Measurements from ENCODE around the gene DENND6B. TPM values are rescaled to one million over a fixed set of nuclear protein-coding genes. Genes with fewer than 3 reads are reported as not detected.

Gene DENND6B
- total RNA-seq, 1 donor from 2014 or later: 1.2 TPM

DNA sequence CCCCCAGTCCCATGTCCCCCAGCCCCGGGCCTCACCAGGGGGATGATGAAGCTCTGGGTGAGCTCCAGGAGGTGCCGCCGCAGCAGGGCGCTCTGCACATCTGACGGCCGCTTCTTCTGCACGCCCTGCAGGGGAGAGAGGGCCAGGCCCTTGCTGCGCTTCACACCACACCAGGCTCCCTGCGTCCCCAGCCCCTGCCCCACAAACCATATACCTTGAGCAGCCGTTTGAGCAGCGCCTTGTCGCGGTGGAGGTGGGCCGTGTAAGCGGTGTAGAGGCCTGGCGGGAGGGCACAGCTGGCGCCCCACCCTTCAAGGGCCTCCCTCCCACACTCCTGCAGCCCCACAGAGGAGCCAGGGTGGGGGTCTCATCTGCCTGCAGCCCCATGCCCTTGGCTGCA is 13.2 kb downstream of the DENND6B start:
- Histone ChIP-seq H3K9me3 (replicated peaks) (no peaks in the 10 kb centered on the region), H3K36me3 (no peaks in the 10 kb centered on the region), H3K4me1 (peaks cover 25% of the 10 kb centered on the region), H3K27ac (replicated peaks) (no peak overlapping the region), H3K4me3 (no peak overlapping the region), H3K27me3 (ENCODE audit: low read depth) (no peaks in the 10 kb centered on the region)
- TF ChIP-seq, protein P1, sequence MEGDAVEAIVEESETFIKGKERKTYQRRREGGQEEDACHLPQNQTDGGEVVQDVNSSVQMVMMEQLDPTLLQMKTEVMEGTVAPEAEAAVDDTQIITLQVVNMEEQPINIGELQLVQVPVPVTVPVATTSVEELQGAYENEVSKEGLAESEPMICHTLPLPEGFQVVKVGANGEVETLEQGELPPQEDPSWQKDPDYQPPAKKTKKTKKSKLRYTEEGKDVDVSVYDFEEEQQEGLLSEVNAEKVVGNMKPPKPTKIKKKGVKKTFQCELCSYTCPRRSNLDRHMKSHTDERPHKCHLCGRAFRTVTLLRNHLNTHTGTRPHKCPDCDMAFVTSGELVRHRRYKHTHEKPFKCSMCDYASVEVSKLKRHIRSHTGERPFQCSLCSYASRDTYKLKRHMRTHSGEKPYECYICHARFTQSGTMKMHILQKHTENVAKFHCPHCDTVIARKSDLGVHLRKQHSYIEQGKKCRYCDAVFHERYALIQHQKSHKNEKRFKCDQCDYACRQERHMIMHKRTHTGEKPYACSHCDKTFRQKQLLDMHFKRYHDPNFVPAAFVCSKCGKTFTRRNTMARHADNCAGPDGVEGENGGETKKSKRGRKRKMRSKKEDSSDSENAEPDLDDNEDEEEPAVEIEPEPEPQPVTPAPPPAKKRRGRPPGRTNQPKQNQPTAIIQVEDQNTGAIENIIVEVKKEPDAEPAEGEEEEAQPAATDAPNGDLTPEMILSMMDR (IDR thresholded peaks at IDR 0.05; ENCODE audit: borderline replicate concordance): no peak
- DNase-seq: no peak
- intact Hi-C loops (cut with micrococcal nuclease): no loop called here

DNA sequence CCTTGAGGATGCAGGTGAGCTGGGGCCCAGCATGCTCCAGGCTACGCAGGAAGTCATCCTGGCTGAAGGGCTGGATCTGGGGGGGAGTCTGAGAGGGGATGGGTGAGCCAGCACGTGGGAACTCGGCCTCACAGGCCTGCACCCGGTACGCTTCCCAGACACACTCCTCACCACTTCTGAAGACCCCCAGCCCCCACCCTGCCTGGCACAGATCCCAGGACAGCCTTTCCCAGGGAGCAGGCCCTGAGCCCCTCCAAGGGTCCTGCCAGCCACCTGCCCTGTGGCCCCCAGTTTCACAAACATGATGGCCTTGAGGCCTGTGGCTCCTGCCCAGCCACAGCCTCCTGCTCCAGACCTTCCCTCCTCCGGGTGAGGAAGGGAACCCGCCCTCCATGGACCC is 13.8 kb downstream of the DENND6B start:
- Histone ChIP-seq H3K36me3 (no peaks in the 10 kb centered on the region), H3K4me1 (peaks cover 31% of the 10 kb centered on the region), H3K9me3 (replicated peaks) (no peaks in the 10 kb centered on the region), H3K27ac (replicated peaks) (no peak overlapping the region), H3K27me3 (ENCODE audit: low read depth) (no peaks in the 10 kb centered on the region), H3K4me3 (no peak overlapping the region)
- TF ChIP-seq, protein P1 (IDR thresholded peaks at IDR 0.05; ENCODE audit: borderline replicate concordance): no peak
- DNase-seq: no peak
- intact Hi-C loops (cut with micrococcal nuclease): no loop called here

DNA sequence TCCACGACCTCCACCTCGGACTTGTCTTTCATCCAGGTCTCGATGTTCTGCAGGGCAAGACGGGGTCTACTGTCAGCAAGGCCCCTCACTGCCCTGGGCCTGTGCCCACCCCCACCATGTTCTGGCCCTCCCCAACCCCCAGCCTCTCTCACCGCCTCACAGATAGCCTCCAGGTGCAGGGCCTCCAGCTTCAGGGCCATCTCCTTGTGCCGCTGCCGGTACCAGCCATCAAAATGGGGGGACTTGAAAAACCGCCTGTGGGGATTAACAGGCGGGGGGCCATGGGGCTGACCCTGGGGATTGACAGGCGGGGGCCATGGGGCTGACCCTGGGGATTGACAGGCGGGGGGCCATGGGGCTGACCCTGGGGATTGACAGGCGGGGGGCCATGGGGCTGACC is 14.4 kb downstream of the DENND6B start:
- no peak overlapping the region for H3K27ac ChIP-seq (replicated peaks)
- H3K4me1 ChIP-seq: peaks cover 35% of the 10 kb centered on the region
- TF ChIP-seq, protein P1 (IDR thresholded peaks at IDR 0.05; ENCODE audit: borderline replicate concordance): no peak
- H3K36me3 ChIP-seq: no peaks in the 10 kb centered on the region
- no peaks in the 10 kb centered on the region for H3K9me3 ChIP-seq (replicated peaks)
- no peak for DNase-seq
- intact Hi-C loops (cut with micrococcal nuclease): no loop called here
- H3K27me3 ChIP-seq (ENCODE audit: low read depth): no peaks in the 10 kb centered on the region
- no peak overlapping the region for H3K4me3 ChIP-seq

DNA sequence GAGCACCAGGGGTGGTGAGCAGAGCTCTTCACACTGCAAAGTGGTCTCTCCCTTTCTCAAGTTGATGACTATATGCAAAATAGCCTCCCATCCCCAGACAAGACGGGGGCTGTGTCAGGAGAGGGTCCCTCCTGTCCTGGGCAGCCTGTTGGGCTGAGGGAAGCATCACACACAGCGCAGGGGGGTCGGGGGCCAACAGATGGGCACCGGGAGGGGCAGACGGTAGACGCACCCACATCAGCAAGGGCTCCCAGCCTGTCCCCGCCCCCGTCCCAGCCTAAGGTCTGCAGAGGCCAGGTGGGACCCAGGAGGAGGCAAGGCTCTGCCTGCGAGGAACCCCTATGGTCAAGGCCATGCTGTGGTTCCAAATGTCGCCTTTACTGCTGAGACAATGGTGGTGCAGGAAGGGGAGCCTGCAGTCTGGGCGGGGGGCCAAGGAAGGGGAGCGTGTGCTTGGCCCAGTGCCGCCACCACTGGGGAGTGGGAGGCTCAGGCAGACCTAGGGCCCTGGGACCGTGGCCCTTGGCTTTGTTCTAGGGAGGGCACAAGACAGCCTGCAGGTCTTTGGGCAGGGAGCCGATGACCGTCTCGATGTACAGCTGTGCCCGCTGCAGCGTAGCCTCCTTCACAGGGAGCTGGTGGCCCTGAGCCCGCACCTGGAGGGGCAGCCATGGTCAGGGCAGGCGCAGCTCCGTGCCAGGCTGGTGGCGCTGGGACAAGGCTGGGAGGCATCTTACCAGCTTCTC is 15.0 kb downstream of the DENND6B start:
- intact Hi-C loops (cut with micrococcal nuclease): no loop called here
- DNase-seq: no peak

DNA sequence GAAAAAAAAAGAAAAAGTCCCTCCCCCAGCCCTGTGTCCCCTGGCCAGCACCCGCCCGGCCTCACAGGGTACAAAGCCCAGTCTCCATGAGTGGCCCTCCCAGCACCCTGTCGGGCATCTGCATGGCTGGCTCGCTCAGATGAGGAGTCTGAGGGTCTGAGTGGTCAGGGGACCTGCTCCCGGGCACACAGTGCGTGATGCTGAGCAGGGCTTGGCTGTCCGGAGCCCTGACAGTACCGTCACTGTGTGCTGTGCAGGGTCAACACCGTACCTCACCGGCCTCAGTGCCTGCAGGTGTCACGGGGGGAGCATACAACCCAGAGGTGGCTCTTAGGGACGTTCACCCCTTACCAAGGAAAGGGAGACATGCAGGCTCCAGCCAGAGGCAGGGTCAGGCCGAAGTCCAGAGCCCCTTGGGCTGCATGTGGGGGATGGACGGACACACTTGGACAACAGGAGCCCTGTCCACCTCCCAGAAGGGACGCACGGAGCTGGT is 15.8 kb downstream of the DENND6B start:
- TF ChIP-seq, protein P1 (IDR thresholded peaks at IDR 0.05; ENCODE audit: borderline replicate concordance): no peak
- Histone ChIP-seq H3K4me1 (peaks cover 47% of the 10 kb centered on the region), H3K36me3 (no peaks in the 10 kb centered on the region), H3K9me3 (replicated peaks) (no peaks in the 10 kb centered on the region), H3K4me3 (no peak overlapping the region), H3K27ac (replicated peaks) (no peak overlapping the region), H3K27me3 (ENCODE audit: low read depth) (no peaks in the 10 kb centered on the region)
- intact Hi-C loops (cut with micrococcal nuclease): no loop called here
- no peak for DNase-seq

More for the DNA sequence above, 15.0 kb downstream of the DENND6B start:
- no peaks in the 10 kb centered on the region for H3K9me3 ChIP-seq (replicated peaks)
- no peak overlapping the region for H3K27ac ChIP-seq (replicated peaks)
- no peaks in the 10 kb centered on the region for H3K36me3 ChIP-seq
- H3K4me1 ChIP-seq: peaks cover 39% of the 10 kb centered on the region
- no peaks in the 10 kb centered on the region for H3K27me3 ChIP-seq (ENCODE audit: low read depth)
- no peak overlapping the region for H3K4me3 ChIP-seq
- TF ChIP-seq, protein P1 (IDR thresholded peaks at IDR 0.05; ENCODE audit: borderline replicate concordance): no peak

All from left ventricle myocardium inferior (tissue), 1 donor.